Activated naive CD8-positive, alpha-beta T cell treated with anti-CD3 and anti-CD28 coated beads, Interleukin-2, amount 10 ng/mL, durations not matched to agents 7 days and 5 days (primary cell): ENCODE data around the gene DAAM1. TPM values are rescaled to one million over a fixed set of nuclear protein-coding genes. Genes with fewer than 3 reads are reported as not detected.
A peak's percentile ranks its signal among the peaks of the same experiment; 100 is the strongest.

Source experiments
- ATAC-seq: fragments of 150-1000 bp; cut with Tn5 transposase; one replicate; pipeline ENCODE4 v1.10.0; 2021; ENCODE audit warnings: low read depth, moderate library complexity
- POLR2A ChIA-PET: fragments of 350-600 bp; sonication (Branson Sonifier 250); formaldehyde crosslinking; loops from one replicate; lab custom pipeline; 2021; ENCODE audit warnings: antibody characterized with exemption; lab: Charles Lee
- DNase-seq: peaks from one replicate; pipeline ENCODE4 v3.0.0; 2021
- H3K27ac Mint-ChIP-seq: one replicate; pipeline ENCODE4 v1.8.0; 2022; ENCODE audit warnings: mild to moderate bottlenecking, mixed read lengths
- H3K27me3 Mint-ChIP-seq: one replicate; pipeline ENCODE4 v1.8.0; 2022; ENCODE audit warnings: mild to moderate bottlenecking, moderate library complexity, mixed read lengths
- H3K36me3 Mint-ChIP-seq: one replicate; pipeline ENCODE4 v1.8.0; 2021; ENCODE audit warnings: mild to moderate bottlenecking, mixed read lengths
- H3K4me1 Mint-ChIP-seq: one replicate; pipeline ENCODE4 v1.8.0; 2021; ENCODE audit warnings: mixed read lengths
- H3K4me3 Mint-ChIP-seq: one replicate; pipeline ENCODE4 v1.8.0; 2022; ENCODE audit warnings: mild to moderate bottlenecking, moderate library complexity, mixed read lengths
- H3K9me3 Mint-ChIP-seq: one replicate; pipeline ENCODE4 v1.8.0; 2021; ENCODE audit warnings: mixed read lengths
- total RNA-seq, 2 experiments: library from RNA; stranded (reverse); gene quantifications; one replicate each; pipeline ENCODE4 v1.2.3, GENCODE V29; 2021

The DAAM1 gene
- total RNA-seq, 2 experiments from 2014 or later = 20.4 to 24.9 TPM

- ATAC-seq = no peak
- Mint-ChIP-seq H3K9me3 (no peaks in the 10 kb centered on the region), H3K4me1 (peaks cover 11% of the 10 kb centered on the region), H3K4me3 (no peak overlapping the region), H3K36me3 (peaks cover 39% of the 10 kb centered on the region), H3K27me3 (no peaks in the 10 kb centered on the region), H3K27ac (peak overlapping the region; percentile 60)
- POLR2A ChIA-PET = interaction anchor here (1.0 kb wide), 1 partner anchor 919 kb away, joined by 3 read pairs; the partner anchor contains the start of gene PPM1A
- no peak for DNase-seq
Observed at GRCh38 chr14:59330455-59330854, 142.0 kb downstream of the DAAM1 start.

DNA sequence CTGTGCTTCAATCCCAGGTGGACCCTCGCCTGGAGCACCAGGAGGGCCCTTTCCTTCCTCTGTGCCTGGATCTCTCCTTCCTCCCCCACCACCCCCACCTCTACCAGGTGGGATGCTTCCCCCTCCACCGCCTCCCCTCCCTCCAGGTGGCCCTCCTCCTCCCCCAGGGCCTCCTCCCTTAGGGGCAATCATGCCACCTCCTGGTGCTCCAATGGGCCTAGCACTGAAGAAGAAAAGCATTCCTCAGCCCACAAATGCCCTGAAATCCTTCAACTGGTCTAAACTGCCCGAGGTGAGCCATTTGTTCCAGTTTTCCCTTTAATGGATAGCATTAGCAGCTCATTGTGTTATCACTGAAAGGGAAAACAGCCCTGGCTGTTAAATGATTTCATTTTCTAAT is 142.8 kb downstream of the DAAM1 start:
- peaks cover 11% of the 10 kb centered on the region for H3K4me1 Mint-ChIP-seq
- DNase-seq (no peak), ATAC-seq (no peak)
- H3K27me3 Mint-ChIP-seq = no peaks in the 10 kb centered on the region
- H3K27ac Mint-ChIP-seq = no peak overlapping the region
- POLR2A ChIA-PET = no interaction called here
- peaks cover 34% of the 10 kb centered on the region for H3K36me3 Mint-ChIP-seq
- H3K4me3 Mint-ChIP-seq = no peak overlapping the region
- no peaks in the 10 kb centered on the region for H3K9me3 Mint-ChIP-seq

DNA sequence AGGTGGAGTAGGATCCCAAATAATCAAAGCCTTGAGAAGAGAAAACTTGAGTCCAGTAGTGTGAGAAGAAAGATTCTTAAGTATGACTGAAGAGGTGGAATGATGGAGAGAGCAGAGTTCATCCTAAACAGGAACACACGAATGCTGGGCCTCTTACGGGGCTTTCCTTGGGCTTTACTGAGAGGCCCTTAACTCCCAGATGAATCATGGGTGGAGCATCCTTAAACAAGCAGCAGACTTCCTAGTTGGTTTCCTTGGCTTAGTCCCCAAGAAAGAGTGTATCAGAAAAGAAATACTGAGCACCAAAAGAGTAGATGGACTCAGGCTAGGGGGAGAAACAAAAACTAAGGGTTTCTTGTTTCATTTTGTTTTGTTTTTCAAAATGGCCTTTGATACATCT is 144.3 kb downstream of the DAAM1 start:
- no peaks in the 10 kb centered on the region for H3K9me3 Mint-ChIP-seq
- DNase-seq (no peak), ATAC-seq (no peak)
- no peak overlapping the region for H3K27ac Mint-ChIP-seq
- POLR2A ChIA-PET = no interaction called here
- H3K27me3 Mint-ChIP-seq = no peaks in the 10 kb centered on the region
- peaks cover 11% of the 10 kb centered on the region for H3K4me1 Mint-ChIP-seq
- H3K36me3 Mint-ChIP-seq = peaks cover 31% of the 10 kb centered on the region
- H3K4me3 Mint-ChIP-seq = no peak overlapping the region

DNA sequence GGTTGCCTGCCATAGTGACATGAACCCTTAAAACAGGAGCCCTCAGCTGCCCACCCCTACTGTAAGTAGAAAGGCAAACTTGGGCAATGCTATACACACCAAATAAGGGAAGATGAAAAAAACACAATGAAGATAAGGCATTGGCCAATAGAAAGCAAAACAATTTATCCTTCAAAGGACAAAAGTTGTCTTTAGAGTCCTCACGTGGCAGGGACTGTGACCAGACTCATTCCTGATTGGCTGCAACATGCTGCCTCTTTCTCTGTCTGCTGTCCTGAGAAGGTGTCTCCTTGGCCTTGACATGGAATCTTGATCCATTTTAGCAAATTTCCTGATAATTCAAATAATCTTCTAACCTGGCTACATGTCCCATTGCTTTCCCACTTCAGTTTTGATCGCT is 144.8 kb downstream of the DAAM1 start:
- POLR2A ChIA-PET = no interaction called here
- no peak for DNase-seq
- Mint-ChIP-seq H3K27ac (no peak overlapping the region), H3K27me3 (no peaks in the 10 kb centered on the region), H3K36me3 (peaks cover 29% of the 10 kb centered on the region), H3K9me3 (no peaks in the 10 kb centered on the region), H3K4me3 (no peak overlapping the region), H3K4me1 (peaks cover 9% of the 10 kb centered on the region)
- no peak for ATAC-seq

DNA sequence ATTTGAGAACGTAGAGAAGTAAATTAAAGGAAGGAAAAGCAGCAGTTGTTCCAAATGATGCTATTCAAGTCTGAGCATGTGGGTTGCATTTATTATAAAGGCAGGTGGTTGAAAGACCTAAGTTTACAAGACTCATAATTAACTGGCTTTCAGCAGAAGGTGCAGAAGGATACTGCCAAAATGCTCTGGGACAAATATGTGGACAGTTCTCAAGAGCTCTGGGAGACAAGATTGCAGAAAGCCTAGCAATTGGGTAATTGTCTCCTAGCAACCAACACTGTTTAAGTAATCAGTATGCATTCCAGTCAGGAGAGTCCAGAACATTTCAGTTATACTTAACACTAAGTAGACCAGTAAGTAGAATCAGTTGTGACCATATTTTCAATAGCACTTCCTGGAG is 145.2 kb downstream of the DAAM1 start:
- H3K4me1 Mint-ChIP-seq = peaks cover 7% of the 10 kb centered on the region
- H3K4me3 Mint-ChIP-seq = no peak overlapping the region
- ATAC-seq = no peak
- no peak for DNase-seq
- peaks cover 26% of the 10 kb centered on the region for H3K36me3 Mint-ChIP-seq
- no peak overlapping the region for H3K27ac Mint-ChIP-seq
- H3K27me3 Mint-ChIP-seq = no peaks in the 10 kb centered on the region
- no peaks in the 10 kb centered on the region for H3K9me3 Mint-ChIP-seq
- POLR2A ChIA-PET = no interaction called here

GRCh38 chr14:59334253-59334652 is 145.8 kb downstream of the DAAM1 start:
- ATAC-seq (no peak), DNase-seq (no peak)
- no peak overlapping the region for H3K4me3 Mint-ChIP-seq
- no peak overlapping the region for H3K27ac Mint-ChIP-seq
- no peaks in the 10 kb centered on the region for H3K27me3 Mint-ChIP-seq
- peaks cover 26% of the 10 kb centered on the region for H3K36me3 Mint-ChIP-seq
- POLR2A ChIA-PET = no interaction called here
- peaks cover 5% of the 10 kb centered on the region for H3K4me1 Mint-ChIP-seq
- no peaks in the 10 kb centered on the region for H3K9me3 Mint-ChIP-seq

DNA sequence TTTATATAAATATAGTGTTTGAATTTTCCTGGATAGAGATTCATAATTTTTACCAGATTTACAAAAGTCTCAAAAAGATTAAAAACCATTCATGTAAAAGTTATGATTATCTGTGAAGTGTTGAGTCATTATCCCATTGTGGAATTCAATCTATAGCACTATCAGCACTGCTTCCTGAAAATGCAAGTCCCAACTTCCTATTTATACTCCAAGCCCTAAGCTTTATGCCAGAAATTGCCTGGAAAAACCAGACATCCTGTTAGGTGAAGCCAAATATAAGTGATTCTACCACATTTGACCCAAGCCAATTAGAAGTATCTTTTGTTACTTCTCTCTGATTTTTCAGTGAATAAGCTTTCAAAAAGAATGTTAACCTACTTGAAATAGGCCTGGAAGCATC is 147.6 kb downstream of the DAAM1 start:
- Mint-ChIP-seq H3K4me1 (no peaks in the 10 kb centered on the region), H3K27ac (no peak overlapping the region), H3K27me3 (no peaks in the 10 kb centered on the region), H3K4me3 (no peak overlapping the region), H3K9me3 (no peaks in the 10 kb centered on the region), H3K36me3 (peaks cover 41% of the 10 kb centered on the region)
- no peak for ATAC-seq
- POLR2A ChIA-PET = no interaction called here
- DNase-seq = no peak

DNA sequence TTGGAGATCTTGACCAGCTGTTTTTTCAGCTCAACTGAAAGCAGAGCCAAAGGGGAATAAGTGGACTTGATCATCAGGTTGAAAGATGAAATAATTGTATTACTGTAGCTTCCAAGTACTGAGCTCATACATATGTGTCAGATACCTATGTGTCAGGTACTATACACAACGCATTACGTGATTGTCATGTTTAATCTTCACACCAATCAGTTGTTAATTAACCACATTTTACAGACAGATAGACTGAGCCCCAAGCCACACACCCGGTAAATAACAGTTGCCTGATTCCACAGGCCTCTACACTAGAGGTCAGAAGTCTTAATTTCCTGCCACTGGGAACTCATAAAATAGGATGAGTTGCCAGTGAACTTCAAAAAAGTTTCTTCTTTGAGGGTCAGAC is 148.2 kb downstream of the DAAM1 start:
- H3K4me1 Mint-ChIP-seq = no peaks in the 10 kb centered on the region
- H3K4me3 Mint-ChIP-seq = no peak overlapping the region
- H3K9me3 Mint-ChIP-seq = no peaks in the 10 kb centered on the region
- ATAC-seq (no peak), DNase-seq (no peak)
- no peak overlapping the region for H3K27ac Mint-ChIP-seq
- H3K27me3 Mint-ChIP-seq = no peaks in the 10 kb centered on the region
- H3K36me3 Mint-ChIP-seq = peaks cover 42% of the 10 kb centered on the region
- POLR2A ChIA-PET = no interaction called here

DNA sequence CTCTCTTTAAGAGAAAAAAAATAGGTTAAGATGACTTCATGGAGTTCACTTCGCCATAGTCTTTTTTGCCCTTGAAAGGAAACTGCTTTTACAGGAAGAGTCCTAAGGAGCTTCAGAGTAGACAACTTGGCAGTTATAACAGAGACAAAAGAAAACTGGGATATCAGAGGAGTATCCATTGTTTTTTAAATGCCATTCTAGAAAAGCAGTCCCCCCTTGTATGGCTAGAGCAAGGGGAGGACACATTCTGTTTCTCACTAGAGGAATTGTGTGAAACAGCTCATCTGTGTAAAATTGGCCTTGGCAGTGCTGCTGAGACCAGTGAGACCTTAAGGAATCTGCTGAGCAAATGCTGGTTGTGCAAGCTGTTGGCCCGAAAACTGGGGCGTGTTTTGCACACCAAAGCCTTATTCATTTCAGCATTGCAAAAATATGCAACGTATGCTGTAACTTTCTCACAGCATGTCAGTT is 148.7 kb downstream of the DAAM1 start:
- no peaks in the 10 kb centered on the region for H3K4me1 Mint-ChIP-seq
- no peak overlapping the region for H3K27ac Mint-ChIP-seq
- H3K4me3 Mint-ChIP-seq = no peak overlapping the region
- POLR2A ChIA-PET = no interaction called here
- H3K27me3 Mint-ChIP-seq = no peaks in the 10 kb centered on the region
- ATAC-seq = no peak
- peaks cover 38% of the 10 kb centered on the region for H3K36me3 Mint-ChIP-seq
- no peaks in the 10 kb centered on the region for H3K9me3 Mint-ChIP-seq
- no peak for DNase-seq

DNA sequence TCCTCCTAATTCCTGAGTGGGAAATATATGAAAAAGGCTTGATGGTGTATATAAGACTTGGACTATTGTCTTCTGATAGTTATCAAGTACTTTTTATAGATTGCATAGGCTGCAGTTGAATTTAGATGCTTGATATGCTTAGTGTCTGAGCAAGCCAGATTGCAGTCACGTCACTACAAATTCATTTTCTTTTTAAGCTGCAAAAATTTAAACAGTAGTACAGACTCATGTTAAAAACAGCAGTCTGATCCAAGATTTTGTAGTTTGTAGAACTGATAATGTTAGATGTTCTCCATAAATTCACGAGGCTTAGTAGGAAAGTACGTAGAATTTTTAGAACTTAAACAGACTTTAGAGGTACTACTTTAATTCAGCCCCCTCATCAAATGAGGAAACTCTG is 150.3 kb downstream of the DAAM1 start:
- Mint-ChIP-seq H3K9me3 (no peaks in the 10 kb centered on the region), H3K4me1 (no peaks in the 10 kb centered on the region), H3K27me3 (no peaks in the 10 kb centered on the region), H3K4me3 (no peak overlapping the region), H3K27ac (no peak overlapping the region), H3K36me3 (peaks cover 29% of the 10 kb centered on the region)
- POLR2A ChIA-PET = no interaction called here
- DNase-seq (no peak), ATAC-seq (no peak)

DNA sequence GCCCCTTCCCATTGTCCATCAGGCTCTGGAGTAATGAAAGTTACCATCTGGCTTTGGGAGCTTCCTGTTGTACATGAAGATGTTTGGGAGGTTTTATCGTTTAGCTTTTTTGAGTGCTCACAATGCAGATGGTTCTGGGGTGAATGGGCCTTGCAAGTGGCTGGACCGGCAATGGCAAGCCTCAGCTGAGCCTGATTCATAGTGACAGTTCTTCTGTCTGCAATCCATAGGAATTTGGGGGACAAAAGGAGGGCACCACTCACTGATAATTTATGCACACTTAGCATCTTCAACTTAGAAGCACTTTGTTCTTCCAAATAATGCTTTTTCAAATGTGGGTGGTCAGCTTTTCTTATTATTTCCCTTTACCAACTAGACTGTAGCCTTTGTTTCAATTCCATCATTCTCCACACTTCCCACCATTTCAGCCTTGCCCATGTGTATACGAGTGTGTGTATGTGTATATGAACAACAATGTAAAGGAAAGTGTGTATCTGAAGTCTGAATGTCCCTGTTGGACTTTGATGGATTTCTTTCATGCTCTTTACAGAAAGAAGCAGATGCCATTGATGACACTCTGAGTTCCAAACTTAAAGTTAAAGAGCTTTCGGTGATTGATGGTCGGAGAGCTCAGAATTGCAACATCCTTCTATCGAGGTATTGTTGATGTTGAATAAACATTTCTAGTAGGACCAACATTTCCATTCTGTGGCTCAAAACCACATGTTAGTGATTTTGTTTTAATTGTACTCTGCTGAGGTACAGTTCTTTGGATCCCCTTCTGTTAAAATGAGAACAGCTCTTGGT is 151.3 kb downstream of the DAAM1 start:
- no peaks in the 10 kb centered on the region for H3K4me1 Mint-ChIP-seq
- no peak overlapping the region for H3K27ac Mint-ChIP-seq
- no peak for DNase-seq
- H3K36me3 Mint-ChIP-seq = peaks cover 29% of the 10 kb centered on the region
- H3K4me3 Mint-ChIP-seq = no peak overlapping the region
- ATAC-seq = no peak
- H3K9me3 Mint-ChIP-seq = no peaks in the 10 kb centered on the region
- H3K27me3 Mint-ChIP-seq = no peaks in the 10 kb centered on the region
- POLR2A ChIA-PET = no interaction called here

DNA sequence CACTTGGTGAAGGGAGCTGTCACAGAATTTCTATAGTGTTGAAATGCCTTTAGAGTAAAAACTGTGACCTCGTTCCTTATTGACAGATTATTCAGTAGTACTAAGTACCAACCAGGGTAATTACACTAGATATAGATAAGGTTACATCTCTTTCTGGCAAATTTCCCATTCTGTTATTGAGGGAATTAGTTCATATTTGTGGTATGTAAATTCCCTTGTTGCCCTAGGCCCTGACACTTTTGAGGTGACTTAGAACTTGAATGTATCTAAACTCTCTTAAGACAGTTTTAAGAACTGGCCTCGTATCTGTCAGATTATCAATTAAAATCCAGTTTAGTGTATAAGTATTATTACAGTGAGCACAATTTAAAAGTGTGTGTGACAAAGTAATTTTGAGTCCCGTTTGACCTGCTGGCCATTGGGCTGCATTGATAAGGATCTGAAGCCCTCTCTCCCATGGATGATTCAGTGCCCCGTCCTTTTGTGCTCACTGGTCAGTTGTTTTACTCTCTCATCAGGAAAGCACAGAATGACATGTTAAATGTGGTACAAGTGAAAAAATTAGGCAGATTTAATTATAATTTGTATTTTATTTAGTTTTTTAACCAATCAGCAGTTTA is 153.5 kb downstream of the DAAM1 start:
- no peaks in the 10 kb centered on the region for H3K9me3 Mint-ChIP-seq
- no peak overlapping the region for H3K27ac Mint-ChIP-seq
- POLR2A ChIA-PET = no interaction called here
- ATAC-seq (no peak), DNase-seq (no peak)
- peaks cover 20% of the 10 kb centered on the region for H3K36me3 Mint-ChIP-seq
- H3K4me1 Mint-ChIP-seq = no peaks in the 10 kb centered on the region
- H3K27me3 Mint-ChIP-seq = no peaks in the 10 kb centered on the region
- no peak overlapping the region for H3K4me3 Mint-ChIP-seq

DNA sequence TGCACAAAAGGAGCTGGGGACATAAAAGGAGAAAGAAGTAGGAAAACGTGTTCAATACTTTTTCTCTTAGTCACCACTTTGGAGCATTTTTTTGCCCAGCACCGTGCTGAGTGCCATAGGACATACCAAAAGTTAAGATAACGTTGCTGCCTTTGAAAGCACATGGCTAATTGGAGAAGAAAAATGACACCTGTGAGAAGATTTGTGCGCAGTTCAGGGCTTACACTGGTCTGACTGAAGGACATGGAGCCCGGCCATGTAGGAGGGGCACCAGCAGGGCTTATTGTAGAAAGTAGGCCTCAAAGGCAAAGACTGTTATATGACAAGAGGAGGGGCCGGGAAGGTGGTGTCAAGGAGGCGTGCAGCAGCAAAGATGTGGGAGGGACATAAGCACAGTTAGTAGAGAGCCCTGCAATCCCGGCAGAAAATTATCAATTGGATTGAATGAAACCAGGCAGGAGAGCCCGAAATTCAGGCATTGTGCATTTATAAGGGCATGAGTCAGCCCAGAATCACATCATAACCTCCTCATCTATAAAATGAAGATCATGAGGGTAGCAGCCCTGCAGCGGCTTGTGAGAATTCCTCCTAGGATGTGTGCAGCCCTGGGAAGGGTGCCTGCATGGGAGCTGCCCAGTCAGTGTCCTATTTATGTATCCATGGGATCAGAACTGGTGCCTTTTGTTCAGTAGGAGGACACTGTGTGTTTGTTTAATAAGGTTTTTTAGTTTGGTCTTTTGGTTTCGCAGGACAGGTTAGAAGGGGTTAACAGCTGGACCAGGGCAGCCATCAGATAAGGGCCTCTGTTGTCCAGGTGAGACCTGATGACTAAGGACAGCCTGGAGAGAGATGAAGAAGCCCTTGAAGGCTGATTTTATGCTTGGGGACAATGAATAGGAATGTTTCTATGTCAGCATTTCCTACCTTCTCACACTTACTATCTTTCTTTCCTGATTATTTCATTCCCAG is 154.3 kb downstream of the DAAM1 start:
- Mint-ChIP-seq H3K9me3 (no peaks in the 10 kb centered on the region), H3K4me1 (no peaks in the 10 kb centered on the region), H3K36me3 (peaks cover 20% of the 10 kb centered on the region), H3K27me3 (no peaks in the 10 kb centered on the region), H3K27ac (no peak overlapping the region), H3K4me3 (no peak overlapping the region)
- POLR2A ChIA-PET = no interaction called here
- DNase-seq (no peak), ATAC-seq (no peak)
